ENCODE results near the gene ARFGAP3.
"Not testable (repeated sequence)": the region's sequence is repeated elsewhere in the genome, so short reads cannot be mapped to it uniquely, and the experiment has no call there.

ARFGAP3 gene

DNA sequence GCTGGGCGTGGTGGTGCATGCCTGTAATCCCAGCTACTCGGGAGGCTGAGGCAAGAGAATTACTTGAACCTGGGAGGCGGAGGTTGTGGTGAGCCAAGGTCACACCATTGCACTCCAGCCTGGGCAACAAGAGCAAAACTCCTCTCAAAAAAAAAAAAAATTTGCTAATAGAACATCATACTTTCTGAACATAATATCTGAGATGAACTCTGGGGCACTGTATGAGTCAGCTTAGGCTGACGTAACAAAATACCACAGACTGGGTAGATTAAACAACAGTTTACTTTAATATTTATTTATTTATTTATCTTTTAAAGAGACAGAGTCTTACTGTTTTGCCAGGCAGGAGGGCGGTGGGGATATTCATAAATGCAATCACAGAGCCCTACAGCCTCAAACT is 101.5 kb downstream of the ARFGAP3 start:
- not testable (repeated sequence) for H3K36me3 Mint-ChIP-seq; ATAC-seq (replicated peaks); H3K4me1 Mint-ChIP-seq; H3K4me3 Mint-ChIP-seq; H3K9me3 Mint-ChIP-seq; H3K27ac Mint-ChIP-seq; DNase-seq
- H3K27me3 Mint-ChIP-seq = peaks cover 4 to 28% of the 10 kb centered on the region in 2 donors

DNA sequence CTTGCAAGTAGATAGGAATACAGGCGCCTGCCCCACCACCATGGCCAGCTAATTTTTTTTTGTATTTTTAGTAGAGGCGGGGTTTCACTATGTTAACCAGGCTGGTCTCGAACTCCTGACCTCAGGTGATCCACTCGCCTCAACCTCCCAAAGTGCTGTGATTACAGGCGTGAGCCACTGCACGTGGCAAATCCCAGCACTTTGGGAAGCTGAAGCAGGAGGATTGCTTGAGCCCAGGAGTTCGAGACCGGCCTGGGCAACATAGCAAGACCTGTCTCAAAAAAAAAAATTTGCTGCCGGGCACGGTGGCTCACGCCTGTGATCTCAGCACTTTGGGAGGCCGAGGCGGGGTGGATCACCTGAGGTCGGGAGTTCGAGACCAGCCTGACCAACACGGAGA is 102.0 kb downstream of the ARFGAP3 start:
- not testable (repeated sequence) for ATAC-seq (replicated peaks); H3K4me3 Mint-ChIP-seq

DNA sequence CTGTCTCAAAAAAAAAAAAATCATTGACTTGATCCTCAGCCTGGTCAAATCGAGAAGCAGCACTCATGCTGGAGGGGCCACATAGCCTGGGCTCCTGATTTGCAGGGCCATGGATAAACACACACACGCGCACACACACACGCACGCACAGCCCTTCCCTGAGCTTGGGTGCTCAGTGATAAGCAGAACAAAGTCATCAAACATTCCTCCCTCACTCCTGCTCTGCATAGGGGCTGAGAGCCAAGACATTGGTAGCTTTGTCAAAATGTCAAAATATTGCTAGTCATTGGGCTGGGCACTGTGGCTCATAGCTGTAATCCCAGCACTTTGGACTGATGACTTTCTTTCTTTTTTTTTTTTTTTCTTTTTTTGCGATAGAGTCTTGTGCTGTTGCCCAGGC is 102.4 kb downstream of the ARFGAP3 start:
- H3K4me1 Mint-ChIP-seq = peaks cover 7 to 10% of the 10 kb centered on the region in 2 donors
- H3K9me3 Mint-ChIP-seq = no peaks in the 10 kb centered on the region
- no peak for ATAC-seq (replicated peaks)
- no peak overlapping the region for H3K4me3 Mint-ChIP-seq
- H3K27me3 Mint-ChIP-seq = peaks cover 4 to 28% of the 10 kb centered on the region in 2 donors
- no peak for DNase-seq
- no peaks in the 10 kb centered on the region for H3K36me3 Mint-ChIP-seq
- H3K27ac Mint-ChIP-seq = no peak overlapping the region

More for the DNA sequence above, 102.0 kb downstream of the ARFGAP3 start:
- DNase-seq, H3K27ac Mint-ChIP-seq, H3K4me1 Mint-ChIP-seq, H3K36me3 Mint-ChIP-seq, H3K9me3 Mint-ChIP-seq: not testable (repeated sequence)
- H3K27me3 Mint-ChIP-seq = peaks cover 4 to 28% of the 10 kb centered on the region in 2 donors

DNA sequence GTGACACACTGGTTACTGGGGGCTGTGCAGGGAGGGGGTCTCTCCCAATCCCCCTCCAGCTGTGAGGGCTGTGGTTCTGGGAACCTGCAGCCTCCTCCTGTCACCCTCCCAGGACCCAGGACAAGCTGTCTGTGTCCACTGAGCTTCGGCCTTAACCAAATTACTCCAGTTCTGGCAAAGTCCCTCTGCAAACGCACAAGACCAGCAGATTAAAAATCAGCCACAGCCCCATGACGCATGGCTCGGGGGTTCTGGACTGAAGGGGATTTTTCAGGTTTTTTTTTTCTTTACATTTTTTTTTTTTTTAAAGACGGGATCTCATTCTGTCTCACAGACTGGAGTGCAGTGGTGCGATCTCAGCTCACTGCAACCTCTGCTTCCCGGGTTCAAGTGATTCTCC is 104.2 kb downstream of the ARFGAP3 start:
- ATAC-seq (replicated peaks) (peak; percentile 36 to 69), DNase-seq (no peak)
- Mint-ChIP-seq H3K27me3 (peaks cover 4 to 19% of the 10 kb centered on the region in 2 donors), H3K4me3 (no peak overlapping the region), H3K36me3 (no peaks in the 10 kb centered on the region), H3K27ac (no peak overlapping the region), H3K4me1 (peaks cover 7 to 10% of the 10 kb centered on the region in 2 donors), H3K9me3 (no peaks in the 10 kb centered on the region)

GRCh38 chr22:42752230-42752746 is 104.8 kb downstream of the ARFGAP3 start:
- no peak overlapping the region for H3K4me3 Mint-ChIP-seq
- peaks cover 7 to 10% of the 10 kb centered on the region in 2 donors for H3K4me1 Mint-ChIP-seq
- H3K27ac Mint-ChIP-seq = peak overlapping the region; percentile 81

DNA sequence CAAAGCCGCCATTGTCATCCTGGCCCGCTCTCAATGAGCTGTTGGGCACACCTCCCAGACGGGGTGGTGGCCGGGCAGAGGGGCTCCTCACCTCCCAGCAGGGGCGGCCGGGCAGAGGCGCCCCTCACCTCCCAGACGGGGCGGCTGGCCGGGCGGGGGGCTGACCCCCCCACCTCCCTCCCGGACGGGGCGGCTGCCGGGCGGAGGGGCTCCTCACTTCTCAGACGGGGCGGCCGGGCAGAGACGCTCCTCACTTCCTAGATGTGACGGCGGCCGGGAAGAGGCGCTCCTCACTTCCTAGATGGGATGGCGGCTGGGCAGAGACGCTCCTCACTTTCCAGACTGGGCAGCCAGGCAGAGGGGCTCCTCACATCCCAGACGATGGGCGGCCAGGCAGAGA is 106.7 kb downstream of the ARFGAP3 start:
- not testable (repeated sequence) for H3K4me3 Mint-ChIP-seq; H3K9me3 Mint-ChIP-seq; H3K36me3 Mint-ChIP-seq; H3K27ac Mint-ChIP-seq; ATAC-seq (replicated peaks); H3K4me1 Mint-ChIP-seq; DNase-seq
- H3K27me3 Mint-ChIP-seq = peaks cover 0 to 15% of the 10 kb centered on the region in 2 donors

More at GRCh38 chr22:42752230-42752746, 104.8 kb downstream of the ARFGAP3 start:
- ATAC-seq (replicated peaks) (peak in 1 of 2 donors; percentile 56), DNase-seq (no peak)
- H3K27me3 Mint-ChIP-seq = peaks cover 0 to 16% of the 10 kb centered on the region in 2 donors
- no peaks in the 10 kb centered on the region for H3K36me3 Mint-ChIP-seq
- no peaks in the 10 kb centered on the region for H3K9me3 Mint-ChIP-seq

DNA sequence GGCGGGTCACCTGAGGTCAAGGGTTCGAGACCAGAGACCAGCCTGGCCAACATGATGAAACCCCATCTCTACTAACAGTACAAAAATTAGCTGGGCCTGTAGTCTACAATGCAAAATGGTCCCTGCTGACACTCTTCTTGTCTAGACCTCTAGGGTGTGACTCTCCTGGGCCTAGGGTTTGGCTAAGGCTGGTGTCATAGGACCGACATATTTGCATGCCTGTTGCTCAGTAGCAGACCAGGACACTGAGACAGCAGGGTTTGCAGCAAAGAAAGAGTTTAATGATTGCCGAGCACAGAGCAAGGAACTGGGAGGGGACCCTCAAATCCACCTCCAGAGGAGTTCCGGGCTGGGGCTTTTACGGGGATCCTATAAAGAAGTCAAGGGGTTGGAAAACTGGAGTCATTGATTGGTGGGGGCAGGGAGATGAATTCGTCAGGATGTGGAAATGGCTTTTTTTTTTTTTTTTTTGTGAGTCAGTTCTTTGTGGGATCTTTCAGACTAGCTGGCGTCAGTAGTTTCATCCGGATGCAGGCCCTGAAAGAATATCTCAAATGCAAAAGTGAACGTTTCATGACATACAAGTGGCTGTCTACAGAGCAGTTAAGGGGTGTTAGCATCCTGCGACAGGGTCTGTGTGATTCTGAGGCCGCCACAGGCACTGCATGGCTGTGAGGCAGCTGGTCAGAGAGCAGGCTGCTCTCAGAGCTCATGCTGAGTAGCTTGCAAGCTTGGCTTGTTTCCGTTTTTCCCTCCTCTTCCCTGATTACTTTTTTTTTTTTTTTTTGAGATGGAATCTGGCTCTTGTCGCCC is 109.2 kb downstream of the ARFGAP3 start:
- Mint-ChIP-seq H3K4me3 (no peak overlapping the region), H3K4me1 (peaks cover 7 to 10% of the 10 kb centered on the region in 2 donors), H3K27me3 (peaks cover 0 to 10% of the 10 kb centered on the region in 2 donors), H3K9me3 (no peaks in the 10 kb centered on the region), H3K27ac (peak overlapping the region; percentile 71), H3K36me3 (no peaks in the 10 kb centered on the region)
- no peak for ATAC-seq (replicated peaks)
- no peak for DNase-seq

All from stimulated activated naive B cell treated with anti-CD40 and anti-IgM and Interleukin-4, amounts not matched to agents 10 μg/mL and 1 μg/mL and 100 μg/mL, for 72 hours (primary cell).